HFFc6 (cell line): ENCODE results near the gene THBS3. TPM values are rescaled to one million over a fixed set of nuclear protein-coding genes. Genes with fewer than 3 reads are reported as not detected.
A peak's percentile ranks its signal among the peaks of the same experiment; 100 is the strongest.

Experiments used
- DNase-seq: peaks from one replicate; pipeline ENCODE4 v3.0.0-alpha.2; 2018
- H3K27ac Mint-ChIP-seq: 2 replicates; pipeline ENCODE4 v1.8.0; 2020; ENCODE audit warnings: mild to moderate bottlenecking, mixed read lengths
- H3K27me3 Mint-ChIP-seq: 2 replicates; pipeline ENCODE4 v1.8.0; 2021; ENCODE audit warnings: mild to moderate bottlenecking, moderate library complexity, mixed read lengths; ENCODE audit not compliant: insufficient read depth
- H3K36me3 Mint-ChIP-seq: 2 replicates; pipeline ENCODE4 v1.8.0; 2021; ENCODE audit warnings: low read depth, mixed read lengths
- H3K4me1 Mint-ChIP-seq: 2 replicates; pipeline ENCODE4 v1.8.0; 2020; ENCODE audit warnings: low read depth, mixed read lengths
- H3K4me3 Mint-ChIP-seq: 2 replicates; pipeline ENCODE4 v1.8.0; 2020; ENCODE audit warnings: mild to moderate bottlenecking, moderate library complexity, mixed read lengths
- H3K9me3 Mint-ChIP-seq: 2 replicates; pipeline ENCODE4 v1.8.0; 2020; ENCODE audit warnings: mild to moderate bottlenecking, mixed read lengths
- total RNA-seq, 6 experiments: library from RNA; stranded (reverse); fragmentation: NEBNext Ultra II Directional; extraction: Animal tissue kit (Norgen Biotek cat#: 25700); gene quantifications; 2 replicates in 1 of 6; 3 replicates in 5 of 6; pipeline ENCODE4 v1.2.3, GENCODE V29; 2021
- TF ChIP-seq, protein P1 (sequence below): fragments of 200-600 bp; sonication (generic); IDR thresholded peaks from 2 replicates; pipeline ENCODE4 v1.5.0; 2021; ENCODE audit warnings: antibody characterized with exemption, mild to moderate bottlenecking

Gene THBS3
- total RNA-seq, 6 experiments from 2014 or later, result 13.9 to 20.3 (median 16.9) TPM

DNA sequence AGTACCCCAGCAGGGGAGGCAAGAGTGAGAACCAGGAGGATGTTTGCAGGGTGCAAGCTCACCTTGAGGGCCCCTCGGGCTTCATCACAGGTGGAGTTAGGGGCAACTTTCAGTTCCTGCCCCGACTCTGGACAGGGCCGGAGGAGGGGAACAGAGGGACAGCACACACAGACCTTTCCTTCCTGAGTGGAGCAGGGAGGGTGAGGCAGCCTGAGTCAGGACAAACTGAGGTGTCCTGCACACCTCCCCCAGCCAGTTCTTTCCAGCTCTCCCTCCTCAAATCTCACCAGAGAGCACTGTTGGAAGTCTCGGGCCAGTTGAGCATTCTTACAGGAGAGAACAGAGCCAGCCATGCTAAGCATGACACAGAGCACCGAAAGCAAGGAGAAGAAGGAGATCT is 46.1 kb upstream of the THBS3 start:
- peak overlapping the region; percentile 79 for H3K27ac Mint-ChIP-seq
- peaks cover 7% of the 10 kb centered on the region for H3K36me3 Mint-ChIP-seq
- H3K27me3 Mint-ChIP-seq, result peaks cover 2% of the 10 kb centered on the region
- H3K4me3 Mint-ChIP-seq, result peak overlapping the region; percentile 90
- H3K4me1 Mint-ChIP-seq, result peaks cover 48% of the 10 kb centered on the region
- DNase-seq, result peak; percentile 46
- no peaks in the 10 kb centered on the region for H3K9me3 Mint-ChIP-seq
- TF ChIP-seq, protein P1, sequence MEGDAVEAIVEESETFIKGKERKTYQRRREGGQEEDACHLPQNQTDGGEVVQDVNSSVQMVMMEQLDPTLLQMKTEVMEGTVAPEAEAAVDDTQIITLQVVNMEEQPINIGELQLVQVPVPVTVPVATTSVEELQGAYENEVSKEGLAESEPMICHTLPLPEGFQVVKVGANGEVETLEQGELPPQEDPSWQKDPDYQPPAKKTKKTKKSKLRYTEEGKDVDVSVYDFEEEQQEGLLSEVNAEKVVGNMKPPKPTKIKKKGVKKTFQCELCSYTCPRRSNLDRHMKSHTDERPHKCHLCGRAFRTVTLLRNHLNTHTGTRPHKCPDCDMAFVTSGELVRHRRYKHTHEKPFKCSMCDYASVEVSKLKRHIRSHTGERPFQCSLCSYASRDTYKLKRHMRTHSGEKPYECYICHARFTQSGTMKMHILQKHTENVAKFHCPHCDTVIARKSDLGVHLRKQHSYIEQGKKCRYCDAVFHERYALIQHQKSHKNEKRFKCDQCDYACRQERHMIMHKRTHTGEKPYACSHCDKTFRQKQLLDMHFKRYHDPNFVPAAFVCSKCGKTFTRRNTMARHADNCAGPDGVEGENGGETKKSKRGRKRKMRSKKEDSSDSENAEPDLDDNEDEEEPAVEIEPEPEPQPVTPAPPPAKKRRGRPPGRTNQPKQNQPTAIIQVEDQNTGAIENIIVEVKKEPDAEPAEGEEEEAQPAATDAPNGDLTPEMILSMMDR, result no peak

DNA sequence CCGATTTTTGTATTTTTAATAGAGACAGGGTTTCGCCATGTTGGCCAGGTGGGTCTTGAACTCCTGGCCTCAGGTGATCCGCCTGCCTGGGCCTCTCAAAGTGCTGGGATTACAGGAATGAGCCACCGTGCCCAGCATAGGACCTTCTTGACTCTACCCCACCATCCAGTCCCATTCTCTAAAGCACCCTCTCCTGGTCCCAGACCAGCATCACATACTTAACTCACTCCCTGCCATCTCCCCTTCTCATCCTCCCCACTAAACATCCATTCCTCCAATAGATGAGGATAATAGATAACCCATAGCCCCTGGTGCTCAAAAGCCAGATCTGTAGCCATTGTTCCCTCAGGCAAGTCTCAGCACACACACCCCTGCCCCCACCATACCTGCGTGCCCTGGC is 45.5 kb upstream of the THBS3 start:
- DNase-seq, result no peak
- H3K9me3 Mint-ChIP-seq, result no peaks in the 10 kb centered on the region

GRCh38 chr1:155251566-155251965 is 43.9 kb upstream of the THBS3 start:
- Mint-ChIP-seq H3K36me3 (peaks cover 3% of the 10 kb centered on the region), H3K27me3 (peaks cover 2% of the 10 kb centered on the region), H3K9me3 (no peaks in the 10 kb centered on the region), H3K27ac (no peak overlapping the region), H3K4me3 (no peak overlapping the region), H3K4me1 (peaks cover 39% of the 10 kb centered on the region)
- no peak for DNase-seq
- TF ChIP-seq, protein P1, result no peak

More for the DNA sequence above, 45.5 kb upstream of the THBS3 start:
- H3K4me1 Mint-ChIP-seq, result peaks cover 48% of the 10 kb centered on the region
- H3K36me3 Mint-ChIP-seq, result peaks cover 7% of the 10 kb centered on the region
- peak overlapping the region; percentile 79 for H3K27ac Mint-ChIP-seq
- H3K27me3 Mint-ChIP-seq, result peaks cover 2% of the 10 kb centered on the region
- H3K4me3 Mint-ChIP-seq, result peak overlapping the region; percentile 90
- TF ChIP-seq, protein P1, result no peak; the same call in 1 of the 2 replicates

DNA sequence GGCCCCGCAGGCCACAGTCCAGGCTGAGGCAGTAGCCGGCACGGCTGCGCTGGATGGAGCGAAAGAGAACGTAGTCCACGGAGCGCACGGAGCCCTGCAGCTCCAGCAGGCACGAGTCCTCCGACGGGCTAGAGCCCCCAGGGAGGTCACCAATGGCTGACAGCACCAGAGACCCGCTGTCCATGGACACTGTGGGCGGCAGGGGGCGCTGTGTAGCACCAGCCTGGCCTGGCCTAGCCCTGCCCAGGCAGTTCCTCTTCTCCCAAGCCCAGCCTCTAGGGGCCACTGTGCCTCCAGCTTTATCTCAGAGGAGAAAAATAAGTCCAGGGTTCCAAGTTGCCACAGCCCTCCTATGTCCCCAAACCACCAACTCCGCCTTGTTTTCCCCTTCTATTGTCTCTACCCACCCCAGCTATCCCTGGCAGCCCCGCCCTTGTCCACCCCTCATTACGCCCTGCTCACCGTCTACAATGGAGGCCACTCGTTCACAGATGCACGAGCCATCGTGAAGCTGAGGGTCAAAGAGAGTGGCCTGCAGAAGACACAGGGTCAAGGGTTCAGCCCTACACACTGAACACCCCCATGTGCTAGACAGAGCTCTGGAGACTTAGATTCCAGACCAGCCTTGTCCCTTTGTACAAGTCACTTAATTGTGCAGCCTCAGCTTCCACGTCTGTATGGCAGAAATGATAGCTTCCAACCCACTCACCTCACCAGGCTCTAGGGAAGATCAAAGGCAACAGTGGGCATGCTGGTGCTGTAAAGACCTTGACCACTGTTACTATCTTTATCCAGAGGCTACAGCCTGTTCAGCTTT is 43.1 kb upstream of the THBS3 start:
- no peaks in the 10 kb centered on the region for H3K9me3 Mint-ChIP-seq
- H3K36me3 Mint-ChIP-seq, result peaks cover 10% of the 10 kb centered on the region
- H3K27ac Mint-ChIP-seq, result peak overlapping the region; percentile 32
- peaks cover 32% of the 10 kb centered on the region for H3K4me1 Mint-ChIP-seq
- TF ChIP-seq, protein P1, result peak; percentile 100
- H3K4me3 Mint-ChIP-seq, result no peak overlapping the region
- DNase-seq, result peak; percentile 84
- peaks cover 2% of the 10 kb centered on the region for H3K27me3 Mint-ChIP-seq

- TF ChIP-seq, protein P1, result no peak
- DNase-seq, result no peak
- no peak overlapping the region for H3K27ac Mint-ChIP-seq
- no peaks in the 10 kb centered on the region for H3K9me3 Mint-ChIP-seq
- peaks cover 12% of the 10 kb centered on the region for H3K36me3 Mint-ChIP-seq
- peaks cover 2% of the 10 kb centered on the region for H3K27me3 Mint-ChIP-seq
- no peak overlapping the region for H3K4me3 Mint-ChIP-seq
- H3K4me1 Mint-ChIP-seq, result peaks cover 34% of the 10 kb centered on the region
Observed at GRCh38 chr1:155250246-155250632, 42.5 kb upstream of the THBS3 start.
